Esophagus muscularis mucosa (tissue), 4 donors: ENCODE measurements around the gene NBAS.

ENCODE experiments used
- CTCF ChIP-seq, 3 experiments: fragments of 200-600 bp in 2 of 3; fragments of 450-650 bp in 1 of 3; sonication (generic) in 2 of 3; IDR thresholded peaks; one replicate each; pipeline ENCODE4 v1.5.1; 2017 to 2019; ENCODE audit warnings: antibody characterized with exemption in 3 of 3, mild to moderate bottlenecking in 2 of 3, moderate library complexity in 1 of 3
- EP300 ChIP-seq: sonication (generic); formaldehyde crosslinking; IDR thresholded peaks from one replicate; pipeline ENCODE4 v1.6.1; 2017; ENCODE audit warnings: antibody characterized with exemption
- POLR2A ChIP-seq: fragments of 450-650 bp; IDR thresholded peaks from one replicate; pipeline ENCODE4 v1.6.1; 2017; ENCODE audit warnings: antibody characterized with exemption, moderate library complexity, mild to moderate bottlenecking, low read depth
- POLR2AphosphoS5 ChIP-seq, 2 donors: sonication (generic); formaldehyde crosslinking; IDR thresholded peaks; one replicate each; pipeline ENCODE4 v1.6.1; 2017; ENCODE audit warnings: antibody characterized with exemption in 2 of 2

DNA sequence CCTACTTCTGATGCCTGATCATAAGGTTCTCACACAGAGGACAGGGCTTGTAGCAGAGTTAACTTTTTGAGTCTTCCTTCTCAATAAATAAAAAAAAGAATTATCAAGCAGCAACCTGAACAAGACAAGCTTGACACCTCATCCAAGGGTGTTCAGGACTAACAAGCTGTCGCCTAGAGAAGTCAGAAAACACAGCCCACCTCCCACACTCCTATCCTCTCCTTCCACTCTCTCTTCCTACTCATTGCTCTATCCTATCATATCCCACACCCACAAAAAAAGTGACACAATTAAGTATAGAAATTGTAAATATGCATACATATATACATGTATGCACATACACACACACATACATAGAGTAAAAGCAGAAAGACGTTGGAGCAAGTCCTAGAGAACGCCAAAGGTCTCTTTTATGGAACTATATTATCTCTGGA is 5.4 kb downstream of the NBAS start:
- TF ChIP-seq CTCF (IDR thresholded peaks at IDR 0.05) (no peak), EP300 (no peak), POLR2AphosphoS5 (IDR thresholded peaks at IDR 0.05) (no peak), POLR2A (no peak)
